GM19240 (cell line): ENCODE results near the gene NCKAP5.
"Not testable (repeated sequence)": the region's sequence is repeated elsewhere in the genome, so short reads cannot be mapped to it uniquely, and the experiment has no call there.

Experiments
- DNase-seq: peaks from one replicate; pipeline ENCODE4 v3.0.0; 2011; ENCODE audit warnings: low spot score; ENCODE audit not compliant: insufficient read length

NCKAP5 gene

GRCh38 chr2:133497951-133498565 is 70.2 kb downstream of the NCKAP5 start:
- DNase-seq: no peak

GRCh38 chr2:133497270-133497893 is 70.9 kb downstream of the NCKAP5 start:
- no peak for DNase-seq

- DNase-seq: no peak
These were observed 71.6 kb downstream of the NCKAP5 start for GRCh38 chr2:133496501-133497269.

DNA sequence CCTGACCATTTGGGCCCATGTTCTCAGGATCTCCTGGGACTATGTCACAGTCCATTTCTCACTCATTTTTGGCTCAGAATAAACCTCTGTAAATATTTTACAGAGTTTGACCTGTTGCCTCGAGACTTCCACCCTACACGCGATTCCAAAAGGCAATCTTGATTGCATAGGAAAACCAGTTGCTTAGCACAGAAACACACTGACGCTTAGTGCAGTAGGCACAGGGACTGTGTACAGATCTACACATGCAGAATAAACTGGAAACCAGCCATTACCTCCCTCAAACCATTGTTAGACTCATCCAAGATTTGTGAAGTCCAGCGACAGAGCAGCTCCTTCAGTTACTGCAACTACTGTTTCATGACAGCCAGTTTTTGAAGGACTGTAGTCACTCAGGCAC is 73.0 kb downstream of the NCKAP5 start:
- no peak for DNase-seq

DNA sequence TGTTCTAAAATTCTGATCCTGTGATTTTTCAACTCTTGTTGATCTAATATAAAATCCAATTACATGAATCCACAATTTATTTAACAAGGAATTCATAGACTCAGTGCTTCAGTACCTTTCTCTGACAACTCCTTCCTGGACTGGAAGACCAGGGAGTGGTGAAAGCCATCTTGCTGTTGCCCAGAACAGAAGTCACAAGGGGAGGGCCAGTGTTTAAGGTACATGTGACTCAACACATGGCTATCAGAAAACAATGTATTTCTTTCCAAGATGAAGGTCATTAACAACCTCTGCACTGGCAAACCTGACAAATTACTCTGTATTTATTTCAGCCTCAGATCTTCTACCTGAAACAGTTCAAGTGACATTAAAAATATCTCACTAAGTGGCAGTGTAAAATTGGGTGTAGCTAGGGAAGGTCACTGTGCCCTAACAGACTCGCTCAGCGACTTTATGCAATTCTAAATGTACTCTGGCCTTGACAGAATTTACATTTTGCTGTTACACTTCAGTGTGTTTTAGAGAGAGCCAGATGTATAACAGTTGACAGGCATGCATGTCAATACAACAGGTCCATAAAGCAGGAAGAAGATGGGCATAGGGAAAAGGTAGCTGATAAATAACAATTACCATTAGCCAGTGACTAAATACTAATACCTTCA is 75.4 kb downstream of the NCKAP5 start:
- DNase-seq: no peak

GRCh38 chr2:133490411-133490980 is 77.8 kb downstream of the NCKAP5 start:
- DNase-seq: no peak

DNA sequence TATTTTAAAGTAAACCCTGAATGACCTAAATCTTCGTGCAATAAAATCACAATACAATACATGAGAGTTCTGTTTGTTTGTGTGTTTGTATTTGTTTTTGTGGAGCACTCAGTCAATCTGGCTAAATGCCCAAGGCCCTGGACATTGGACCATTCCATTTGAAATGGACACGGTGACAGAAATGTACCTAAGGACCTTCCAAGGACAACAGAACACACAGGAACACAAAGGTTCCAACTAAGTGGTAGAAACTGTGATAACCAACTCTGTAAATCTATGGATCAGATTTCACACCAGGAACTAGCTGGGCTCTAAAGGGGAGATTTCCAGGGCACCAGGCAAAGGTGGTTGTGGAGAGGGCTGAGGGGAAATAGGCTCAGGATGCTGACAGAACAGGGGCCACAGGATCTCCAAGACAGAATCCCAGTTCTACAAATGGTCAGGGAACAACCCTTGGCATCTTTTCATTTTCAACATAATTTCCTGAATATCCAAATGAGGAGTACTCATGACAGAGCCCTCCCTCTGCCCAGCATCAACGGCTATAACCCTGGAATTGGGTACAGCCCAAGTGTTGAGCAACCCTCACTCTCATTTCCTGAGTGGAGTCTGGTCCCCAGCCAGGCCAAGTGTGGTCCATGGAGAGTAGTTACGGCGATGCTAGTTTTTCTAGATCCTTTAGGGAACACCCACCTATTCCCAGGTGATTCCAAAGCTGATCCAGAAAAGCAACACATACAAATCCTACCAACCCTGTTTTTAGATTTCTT is 78.4 kb downstream of the NCKAP5 start:
- DNase-seq: no peak

DNA sequence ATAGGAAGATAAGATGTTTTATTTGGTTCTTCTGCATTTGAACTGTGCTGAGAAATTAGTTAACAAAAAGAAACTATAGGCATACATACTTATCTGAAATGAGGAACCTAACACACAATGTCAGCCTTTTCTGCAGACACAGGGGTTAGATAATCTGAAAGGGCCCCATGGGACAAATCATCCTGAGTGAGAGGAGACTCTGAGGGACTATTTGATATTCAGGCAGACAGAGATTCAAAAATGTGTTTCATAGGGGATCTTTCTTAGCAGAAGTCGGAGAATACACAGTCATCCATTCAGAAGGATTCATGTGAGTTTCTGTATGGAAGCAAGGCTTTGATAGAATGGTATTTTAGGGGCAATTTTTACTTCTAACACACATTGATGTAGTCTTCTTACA is 79.1 kb downstream of the NCKAP5 start:
- no peak for DNase-seq

DNA sequence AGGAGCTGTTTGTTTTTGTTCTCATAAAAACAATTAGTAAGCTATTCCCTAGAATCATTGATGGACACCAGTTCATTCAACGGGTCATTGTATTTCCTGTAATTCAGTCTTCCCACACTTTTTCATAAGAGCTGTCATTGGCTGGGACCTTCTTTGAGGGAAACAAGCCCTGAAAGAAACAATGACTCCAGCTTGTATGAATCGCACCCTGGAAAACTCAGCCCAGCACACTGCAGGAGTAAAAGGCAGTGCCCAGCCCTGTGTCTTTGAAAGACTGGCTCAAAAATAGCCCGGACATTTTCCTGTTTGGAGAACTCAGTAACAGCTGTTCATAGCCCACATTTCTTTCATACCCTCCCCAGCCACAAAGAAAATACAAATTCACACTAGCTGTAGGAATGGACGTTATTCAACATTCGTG is 81.5 kb downstream of the NCKAP5 start:
- no peak for DNase-seq

- no peak for DNase-seq
These were observed 82.4 kb downstream of the NCKAP5 start for GRCh38 chr2:133485868-133486267.

DNA sequence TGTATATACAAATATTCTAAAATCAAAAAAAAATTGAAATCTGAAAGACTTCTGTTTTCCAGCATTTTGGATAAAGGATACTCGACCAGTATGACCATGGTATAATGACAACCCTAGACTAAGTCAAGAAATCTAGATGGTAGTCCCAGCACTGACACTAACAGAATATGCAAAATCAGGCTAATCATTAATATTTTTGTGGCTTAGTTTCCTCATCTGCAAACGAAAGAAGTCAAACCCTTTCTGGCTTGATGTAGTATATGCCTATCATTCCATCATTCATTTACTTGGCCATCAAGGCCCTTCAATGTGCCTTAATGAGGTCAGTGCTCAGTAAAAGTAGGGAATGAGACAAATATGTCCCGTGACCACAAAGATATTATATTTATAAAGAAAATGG is 83.5 kb downstream of the NCKAP5 start:
- DNase-seq: no peak

DNA sequence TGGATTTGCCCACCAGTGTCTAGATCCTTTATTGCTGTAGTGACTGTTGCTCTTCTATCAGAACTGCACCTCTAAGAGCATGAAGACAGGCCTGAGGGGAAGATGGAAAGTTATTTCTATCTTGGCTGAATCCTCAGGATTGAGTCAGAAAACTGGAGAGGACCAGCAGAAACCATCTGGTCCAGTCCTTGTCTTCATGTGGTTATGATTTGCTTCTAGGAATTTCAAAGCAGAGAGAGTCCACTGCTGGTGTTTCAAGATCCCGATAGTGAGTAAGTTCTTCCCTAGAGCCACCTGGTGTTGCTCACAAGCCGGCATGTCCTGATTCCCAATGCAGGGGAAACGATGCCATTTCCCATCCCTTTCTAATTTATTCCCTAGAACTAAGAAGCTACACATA is 84.2 kb downstream of the NCKAP5 start:
- DNase-seq: no peak

GRCh38 chr2:133483181-133483580 is 85.1 kb downstream of the NCKAP5 start:
- no peak for DNase-seq

GRCh38 chr2:133480707-133481429 is 87.4 kb downstream of the NCKAP5 start:
- DNase-seq: no peak

DNA sequence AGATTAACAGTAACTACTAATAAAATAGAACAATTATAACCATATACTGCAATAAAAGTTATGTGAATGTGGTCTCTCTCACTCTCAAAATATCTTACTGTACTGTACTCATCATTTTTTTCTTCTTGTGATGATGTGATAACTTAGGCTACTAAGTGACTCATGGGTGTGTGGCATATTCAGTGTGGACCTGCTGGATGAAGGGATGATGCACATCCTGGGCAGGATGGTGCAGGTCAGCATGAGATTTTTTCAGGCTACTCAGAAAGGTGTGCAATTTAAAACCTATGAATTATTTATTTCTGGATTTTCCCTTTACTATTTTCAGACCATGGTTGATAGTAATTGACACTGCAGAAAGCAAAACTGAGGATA is 90.7 kb downstream of the NCKAP5 start:
- DNase-seq: no peak

DNA sequence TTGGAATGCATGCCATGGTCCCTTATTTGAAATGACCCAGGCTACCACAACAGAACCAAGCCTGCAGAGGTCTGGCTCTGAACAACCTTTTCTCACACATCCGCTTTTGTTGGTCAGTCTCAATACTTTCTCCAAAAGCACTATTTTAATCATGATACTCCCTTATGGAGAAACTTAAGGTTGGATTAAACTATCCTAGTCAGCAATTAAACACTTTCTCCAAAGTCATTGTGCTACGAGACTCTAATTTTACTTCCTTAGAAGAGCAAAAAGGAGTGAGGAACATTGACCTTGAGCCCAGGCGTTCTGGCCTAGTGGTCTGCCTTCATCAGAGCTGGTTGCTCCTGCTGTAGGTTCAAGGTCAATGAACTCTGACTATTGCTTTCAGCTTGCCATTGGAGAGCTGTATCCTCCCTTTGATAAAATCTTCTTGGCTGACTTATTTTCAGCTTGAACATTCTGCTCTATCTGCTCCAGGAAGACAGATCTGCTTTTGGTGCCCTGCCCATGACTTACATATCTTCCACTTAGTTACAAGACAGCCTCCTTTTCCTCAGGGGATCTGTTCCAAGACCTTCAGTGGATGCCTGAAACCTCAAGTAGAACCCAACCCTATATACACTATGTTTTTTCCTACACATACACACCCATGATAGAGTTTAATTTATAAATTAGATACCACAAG is 91.2 kb downstream of the NCKAP5 start:
- no peak for DNase-seq

- DNase-seq: no peak
These were observed 92.0 kb downstream of the NCKAP5 start for GRCh38 chr2:133476286-133476685.

- DNase-seq: no peak
These were observed 92.7 kb downstream of the NCKAP5 start for GRCh38 chr2:133475610-133476009.

DNA sequence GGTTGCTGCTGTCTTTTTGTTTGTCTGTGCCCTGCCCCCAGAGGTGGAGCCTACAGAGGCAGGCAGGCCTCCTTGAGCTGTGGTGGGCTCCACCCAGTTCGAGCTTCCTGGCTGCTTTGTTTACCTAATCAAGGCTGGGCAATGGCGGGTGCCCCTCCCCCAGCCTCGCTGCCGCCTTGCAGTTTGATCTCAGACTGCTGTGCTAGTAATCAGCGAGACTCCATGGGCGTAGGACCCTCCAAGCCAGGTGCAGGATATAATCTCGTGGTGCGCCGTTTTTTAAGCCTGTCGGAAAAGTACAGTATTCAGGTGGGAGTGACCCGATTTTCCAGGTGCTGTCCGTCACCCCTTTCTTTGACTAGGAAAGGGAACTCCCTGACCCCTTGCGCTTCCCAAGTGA is 97.8 kb downstream of the NCKAP5 start:
- DNase-seq: not testable (repeated sequence)

GRCh38 chr2:133462811-133463210 is 105.5 kb downstream of the NCKAP5 start:
- no peak for DNase-seq
